ENCODE measurements around the gene CDK5RAP1.

DNA sequence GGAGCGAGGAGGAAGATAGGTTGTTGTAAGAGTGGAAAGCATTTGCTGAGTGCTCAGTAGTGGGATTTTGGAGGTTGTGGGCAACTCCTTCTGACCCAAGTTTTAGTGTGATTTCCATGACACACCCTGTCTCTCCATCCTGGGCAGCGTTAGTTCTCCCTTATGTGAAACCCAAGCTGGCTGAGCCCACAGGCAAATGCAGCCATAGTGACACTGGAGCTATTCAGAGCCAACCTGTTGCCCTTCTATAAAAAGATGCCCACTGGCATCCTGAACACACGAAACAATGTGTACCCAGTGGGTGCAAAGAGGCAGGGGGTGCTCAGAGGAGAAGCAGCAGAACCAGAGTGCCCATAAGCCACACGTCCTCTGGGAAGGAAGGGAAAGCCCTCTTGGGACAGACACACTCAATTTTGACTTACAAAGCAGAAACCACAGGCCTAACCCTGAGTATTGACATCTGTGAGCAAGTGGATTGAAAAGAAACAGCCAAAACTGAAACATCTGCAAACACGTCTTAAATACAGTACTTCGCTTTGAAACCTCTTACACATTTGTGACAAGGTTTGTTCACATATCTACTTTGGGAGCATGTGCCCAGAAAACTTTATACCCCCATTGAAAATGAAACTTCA, 63.7 kb downstream of the CDK5RAP1 start:
- TF ChIP-seq, protein P1, sequence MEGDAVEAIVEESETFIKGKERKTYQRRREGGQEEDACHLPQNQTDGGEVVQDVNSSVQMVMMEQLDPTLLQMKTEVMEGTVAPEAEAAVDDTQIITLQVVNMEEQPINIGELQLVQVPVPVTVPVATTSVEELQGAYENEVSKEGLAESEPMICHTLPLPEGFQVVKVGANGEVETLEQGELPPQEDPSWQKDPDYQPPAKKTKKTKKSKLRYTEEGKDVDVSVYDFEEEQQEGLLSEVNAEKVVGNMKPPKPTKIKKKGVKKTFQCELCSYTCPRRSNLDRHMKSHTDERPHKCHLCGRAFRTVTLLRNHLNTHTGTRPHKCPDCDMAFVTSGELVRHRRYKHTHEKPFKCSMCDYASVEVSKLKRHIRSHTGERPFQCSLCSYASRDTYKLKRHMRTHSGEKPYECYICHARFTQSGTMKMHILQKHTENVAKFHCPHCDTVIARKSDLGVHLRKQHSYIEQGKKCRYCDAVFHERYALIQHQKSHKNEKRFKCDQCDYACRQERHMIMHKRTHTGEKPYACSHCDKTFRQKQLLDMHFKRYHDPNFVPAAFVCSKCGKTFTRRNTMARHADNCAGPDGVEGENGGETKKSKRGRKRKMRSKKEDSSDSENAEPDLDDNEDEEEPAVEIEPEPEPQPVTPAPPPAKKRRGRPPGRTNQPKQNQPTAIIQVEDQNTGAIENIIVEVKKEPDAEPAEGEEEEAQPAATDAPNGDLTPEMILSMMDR (IDR thresholded peaks at IDR 0.05) = no peak
- no peak for TF ChIP-seq POLR2A (IDR thresholded peaks at IDR 0.05)

All from heart left ventricle (tissue), 13 donors.